NCI-H1436 (cell line): Measurements from ENCODE around the gene WDFY4.

Experiments used
- DNase-seq: peaks from one replicate; lab custom pipeline; 2025; lab: John Stamatoyannopoulos, UW

WDFY4 gene

GRCh38 chr10:48881937-48882336, 197.3 kb downstream of the WDFY4 start:
- no peak for DNase-seq

DNA sequence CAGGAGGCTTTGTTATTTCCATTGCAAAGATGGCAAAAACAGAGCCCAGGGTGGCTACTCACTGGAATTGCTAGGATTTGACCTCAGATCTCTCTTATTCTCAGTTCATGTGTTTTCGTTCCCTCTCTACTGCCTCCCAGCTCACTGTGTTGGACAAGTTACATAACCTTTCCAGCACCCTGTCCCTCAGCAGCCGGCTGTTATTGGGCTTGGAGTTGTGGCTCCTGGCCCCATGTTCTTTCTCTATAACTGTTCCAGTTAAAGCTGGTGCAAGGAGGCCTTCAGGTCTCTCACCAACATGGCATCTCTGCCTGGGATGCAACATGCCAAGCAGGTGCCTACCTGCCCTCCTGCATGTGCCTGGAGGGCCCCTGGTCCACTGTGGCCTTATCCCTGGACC, 198.2 kb downstream of the WDFY4 start:
- DNase-seq = no peak

DNA sequence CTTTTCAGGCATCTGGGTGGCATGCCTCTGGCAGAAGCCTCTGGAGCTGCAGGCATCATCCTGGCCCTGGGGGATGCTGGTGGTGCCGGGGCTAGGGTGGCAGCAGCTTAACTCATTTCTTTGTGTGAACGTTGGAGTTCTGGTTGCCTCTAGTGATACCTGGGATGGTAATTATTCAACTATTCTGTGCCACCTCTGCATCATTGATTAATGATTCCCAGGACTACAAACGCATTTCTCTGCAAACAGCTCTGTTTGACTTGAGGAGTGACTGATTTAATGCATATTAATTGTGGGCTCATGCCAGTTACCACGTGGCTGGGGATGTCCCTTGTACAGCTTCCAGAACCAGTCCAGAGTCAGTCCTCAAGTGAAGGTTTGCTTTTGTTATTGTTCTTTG, 199.0 kb downstream of the WDFY4 start:
- no peak for DNase-seq

- DNase-seq = no peak
Observed at GRCh38 chr10:48884179-48885045, 199.7 kb downstream of the WDFY4 start.

- DNase-seq = no peak
Observed at GRCh38 chr10:48885376-48885775, 200.7 kb downstream of the WDFY4 start.

DNA sequence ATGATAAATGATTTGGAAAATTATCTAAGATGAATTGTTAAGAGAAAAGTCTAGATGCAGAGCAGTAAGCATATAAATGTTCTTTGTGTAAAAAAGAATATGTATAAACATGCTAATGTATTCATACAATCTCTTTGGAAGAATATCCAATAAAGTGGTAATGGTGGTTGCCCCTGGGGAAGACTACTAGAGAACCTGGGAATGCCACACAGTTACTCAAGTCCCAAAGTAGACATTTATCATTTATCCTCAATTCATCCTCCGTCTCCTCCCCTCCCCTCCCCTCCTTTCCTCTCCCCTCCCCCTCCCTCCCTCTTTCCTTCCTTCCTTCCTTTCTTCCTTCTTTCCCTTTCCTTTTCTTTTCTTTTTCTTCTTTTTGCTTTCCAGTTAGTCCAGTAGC, 203.3 kb downstream of the WDFY4 start:
- no peak for DNase-seq

- DNase-seq = no peak
Observed at GRCh38 chr10:48890888-48891850, 206.5 kb downstream of the WDFY4 start.

GRCh38 chr10:48894911-48895802, 210.5 kb downstream of the WDFY4 start:
- DNase-seq = no peak

DNA sequence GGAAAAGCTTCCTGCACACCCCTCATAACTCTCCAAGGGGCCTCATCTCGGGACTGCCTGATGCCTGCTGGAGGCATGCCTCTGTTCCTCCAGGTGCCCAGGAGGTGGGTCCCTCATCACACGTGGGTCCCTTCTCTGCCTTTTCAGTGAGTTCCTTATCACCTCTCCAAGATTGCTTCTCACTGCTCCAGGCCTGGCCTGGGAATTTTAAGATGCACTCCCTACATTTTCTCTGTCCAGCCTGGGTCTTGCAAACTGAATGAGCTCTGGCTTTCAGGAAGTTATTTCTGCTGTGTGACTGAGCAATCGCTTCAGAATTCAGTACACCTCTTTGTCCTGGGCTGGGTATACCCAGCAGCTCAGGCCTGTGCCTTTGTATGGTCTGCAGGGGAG, 211.1 kb downstream of the WDFY4 start:
- no peak for DNase-seq

DNA sequence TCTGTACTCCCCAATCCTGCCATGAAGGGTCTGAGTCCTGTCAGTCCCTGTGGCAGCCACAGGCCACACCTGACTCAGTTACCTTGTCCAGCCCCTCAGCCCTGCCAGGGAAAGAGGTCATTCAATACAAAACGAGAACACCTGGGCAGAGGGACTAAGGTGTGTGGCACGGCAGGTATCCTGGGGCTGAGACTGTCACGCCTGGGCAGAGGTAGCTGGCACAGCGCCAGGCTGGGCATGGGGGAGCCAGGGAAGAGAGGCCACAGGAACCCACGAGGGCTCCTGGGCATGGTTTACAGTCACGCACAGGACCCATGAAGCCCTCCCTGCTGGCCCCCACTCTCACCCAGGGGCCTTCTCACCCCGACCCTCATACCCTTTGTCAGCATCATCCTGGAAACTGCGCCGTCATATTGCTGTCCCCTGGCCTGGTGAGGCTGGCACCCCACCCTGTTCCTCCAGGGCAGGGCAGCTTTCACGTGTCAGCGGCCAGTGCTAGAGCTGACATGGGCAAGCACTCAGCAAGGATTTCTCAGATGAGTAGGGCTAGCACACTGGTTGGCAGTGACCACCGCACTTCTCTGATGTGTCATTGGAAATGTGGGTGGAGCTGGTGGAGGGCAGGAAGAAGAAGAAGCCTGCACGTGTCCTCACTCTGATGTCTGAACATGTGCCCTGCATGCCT, 212.2 kb downstream of the WDFY4 start:
- DNase-seq = no peak

- no peak for DNase-seq
Observed at GRCh38 chr10:48897441-48897790, 212.7 kb downstream of the WDFY4 start.

- no peak for DNase-seq
Observed at GRCh38 chr10:48898426-48898825, 213.8 kb downstream of the WDFY4 start.

- no peak for DNase-seq
Observed at GRCh38 chr10:48899781-48900180, 215.1 kb downstream of the WDFY4 start.

- no peak for DNase-seq
Observed at GRCh38 chr10:48900371-48900801, 215.7 kb downstream of the WDFY4 start.

DNA sequence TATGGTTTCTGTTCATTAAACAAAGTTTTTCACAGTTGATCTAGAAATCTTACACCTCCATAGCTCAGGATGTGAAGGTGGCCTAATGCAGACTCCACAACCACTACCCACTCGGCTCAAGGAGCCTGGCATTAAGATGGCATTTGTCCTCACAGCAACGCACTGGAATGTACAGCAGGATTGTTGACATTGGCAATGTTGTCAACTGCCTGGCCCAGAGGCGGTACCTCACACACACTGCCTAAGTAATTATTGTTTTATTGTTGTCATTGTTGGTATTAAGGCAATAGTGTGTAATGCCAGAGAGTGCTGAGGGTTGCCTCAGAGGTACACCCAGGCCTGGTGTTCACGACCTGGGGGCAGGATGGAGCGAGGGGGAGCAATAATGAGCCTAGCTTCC, 216.6 kb downstream of the WDFY4 start:
- DNase-seq = no peak

- DNase-seq = no peak
Observed at GRCh38 chr10:48902096-48902495, 217.4 kb downstream of the WDFY4 start.

- no peak for DNase-seq
Observed at GRCh38 chr10:48903151-48903550, 218.5 kb downstream of the WDFY4 start.

GRCh38 chr10:48904861-48905260, 220.2 kb downstream of the WDFY4 start:
- DNase-seq = no peak

DNA sequence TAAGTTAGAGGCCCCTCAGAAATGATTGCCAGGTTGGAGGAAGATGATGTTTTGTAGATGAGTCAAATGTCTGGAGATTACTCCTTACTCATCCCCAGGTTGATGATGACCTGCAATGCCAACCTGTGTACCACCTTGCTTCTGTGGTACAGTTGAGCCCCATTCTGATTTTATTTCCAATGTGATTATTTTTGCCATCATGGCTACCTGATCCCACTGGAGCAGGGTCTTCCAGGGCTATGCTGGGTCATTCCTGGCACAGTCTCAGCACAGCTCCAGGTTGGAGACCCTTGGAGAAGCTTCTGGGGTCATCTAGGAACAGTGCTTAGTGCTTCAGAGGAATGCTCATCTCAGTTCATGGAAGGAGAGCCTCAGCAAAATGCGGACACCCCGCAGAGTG, 220.6 kb downstream of the WDFY4 start:
- no peak for DNase-seq

DNA sequence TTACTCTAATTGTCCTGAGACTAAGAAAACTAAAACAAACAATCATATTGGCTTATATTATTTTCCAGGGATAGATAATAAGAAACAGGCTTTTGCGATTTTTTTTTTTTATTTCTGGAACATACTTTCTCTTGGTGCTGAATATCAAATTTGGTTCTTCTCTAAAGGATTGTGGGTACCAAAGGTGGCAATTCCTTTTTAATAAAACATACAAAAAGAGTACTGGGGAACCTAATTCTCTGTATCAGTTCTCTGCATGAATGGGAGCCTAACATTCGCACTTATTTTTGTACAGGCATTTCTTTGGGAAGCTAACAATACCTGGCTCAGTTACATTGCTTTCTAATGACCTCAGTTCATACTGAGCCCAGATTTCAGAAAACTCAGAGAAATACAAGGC, 222.2 kb downstream of the WDFY4 start:
- no peak for DNase-seq

GRCh38 chr10:48907730-48908129, 223.1 kb downstream of the WDFY4 start:
- no peak for DNase-seq
